Fibroblast of lung (primary cell): Measurements from ENCODE around the gene TUBB1.

Experiments
- EZH2 ChIP-seq: IDR thresholded peaks from 2 replicates; pipeline ENCODE4 v1.5.1; 2012; ENCODE audit warnings: low read length, control low read depth, mild to moderate bottlenecking; ENCODE audit errors: missing control alignments
- TF ChIP-seq, protein P1 (sequence below), 2 donors: IDR thresholded peaks in 1 of 2; conservative IDR thresholded peaks in 1 of 2; 1 replicate in 1 of 2; 2 replicates in 1 of 2; pipeline ENCODE4 v1.5.1; 2011 to 2012; ENCODE audit warnings: low read length in 2 of 2, control low read depth in 1 of 2, inconsistent platforms in 1 of 2, low read depth in 1 of 2, mild to moderate bottlenecking in 1 of 2

DNA sequence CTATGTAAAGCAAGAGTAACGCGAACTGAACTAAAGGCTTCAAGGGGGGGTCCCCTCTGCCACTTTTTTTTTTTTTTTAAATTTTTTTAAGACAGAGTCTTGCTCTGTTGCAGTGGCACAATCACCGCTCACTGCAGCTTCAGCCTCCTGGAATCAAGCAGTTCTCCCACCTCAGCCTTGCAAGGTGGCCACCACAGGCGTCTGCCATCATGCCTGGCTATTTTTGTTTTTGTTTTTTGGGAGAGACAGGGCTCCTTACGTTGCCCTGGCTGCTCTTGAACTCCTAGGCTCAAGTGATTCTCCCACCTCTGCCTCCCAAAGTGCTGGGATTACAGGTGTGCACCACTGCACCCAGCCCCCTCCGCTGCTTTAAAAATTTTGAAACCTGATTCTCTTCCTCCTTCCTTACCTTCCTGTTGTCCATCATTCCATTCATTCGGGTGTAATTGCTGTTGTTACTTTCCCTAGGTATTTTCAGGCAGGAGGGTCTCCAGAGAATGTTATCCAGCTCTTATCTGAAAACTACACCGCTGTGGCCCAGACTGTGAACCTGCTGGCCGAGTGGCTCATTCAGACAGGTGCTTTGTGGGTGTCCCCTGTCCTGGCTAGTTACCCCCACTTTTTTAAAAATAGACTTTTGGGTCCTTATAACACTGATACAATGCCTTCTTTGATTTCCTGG lies 32.8 kb upstream of the TUBB1 start:
- TF ChIP-seq, protein P1, sequence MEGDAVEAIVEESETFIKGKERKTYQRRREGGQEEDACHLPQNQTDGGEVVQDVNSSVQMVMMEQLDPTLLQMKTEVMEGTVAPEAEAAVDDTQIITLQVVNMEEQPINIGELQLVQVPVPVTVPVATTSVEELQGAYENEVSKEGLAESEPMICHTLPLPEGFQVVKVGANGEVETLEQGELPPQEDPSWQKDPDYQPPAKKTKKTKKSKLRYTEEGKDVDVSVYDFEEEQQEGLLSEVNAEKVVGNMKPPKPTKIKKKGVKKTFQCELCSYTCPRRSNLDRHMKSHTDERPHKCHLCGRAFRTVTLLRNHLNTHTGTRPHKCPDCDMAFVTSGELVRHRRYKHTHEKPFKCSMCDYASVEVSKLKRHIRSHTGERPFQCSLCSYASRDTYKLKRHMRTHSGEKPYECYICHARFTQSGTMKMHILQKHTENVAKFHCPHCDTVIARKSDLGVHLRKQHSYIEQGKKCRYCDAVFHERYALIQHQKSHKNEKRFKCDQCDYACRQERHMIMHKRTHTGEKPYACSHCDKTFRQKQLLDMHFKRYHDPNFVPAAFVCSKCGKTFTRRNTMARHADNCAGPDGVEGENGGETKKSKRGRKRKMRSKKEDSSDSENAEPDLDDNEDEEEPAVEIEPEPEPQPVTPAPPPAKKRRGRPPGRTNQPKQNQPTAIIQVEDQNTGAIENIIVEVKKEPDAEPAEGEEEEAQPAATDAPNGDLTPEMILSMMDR (conservative IDR thresholded peaks at IDR 0.05 in 1 of 2, IDR thresholded peaks at IDR 0.05 in 1 of 2; ENCODE audit: low read depth in 1 of 2, low read length in 2 of 2), result no peak
- no peak for TF ChIP-seq EZH2
